Smooth muscle cell (in vitro differentiated cells): ENCODE data around the gene SVBP. TPM values are rescaled to one million over a fixed set of nuclear protein-coding genes. Genes with fewer than 3 reads are reported as not detected.

Experiments used
- DNase-seq: peaks from one replicate; lab custom pipeline; 2025; ENCODE audit not compliant: unreplicated experiment; lab: John Stamatoyannopoulos, UW
- H2AFZ ChIP-seq: fragments of 200-600 bp; sonication (generic); 2 replicates; pipeline ENCODE4 v1.6.0; 2016; ENCODE audit warnings: antibody characterized with exemption, low read depth, mild to moderate bottlenecking
- H3F3A ChIP-seq: fragments of 200-600 bp; sonication (generic); 2 replicates; pipeline ENCODE4 v1.6.0; 2017; ENCODE audit warnings: antibody characterized with exemption, low read depth
- H3K27ac ChIP-seq: fragments of 200-600 bp; sonication (generic); 2 replicates; pipeline ENCODE4 v1.5.1; 2016; ENCODE audit warnings: low read depth, mild to moderate bottlenecking
- H3K27me3 ChIP-seq: fragments of 200-600 bp; sonication (generic); 2 replicates; pipeline ENCODE4 v1.6.1; 2016; ENCODE audit warnings: low read depth, mild to moderate bottlenecking
- H3K36me3 ChIP-seq: fragments of 200-600 bp; sonication (generic); 2 replicates; pipeline ENCODE4 v1.5.1; 2016; ENCODE audit warnings: low read depth
- H3K4me1 ChIP-seq: fragments of 200-600 bp; sonication (generic); 2 replicates; pipeline ENCODE4 v1.5.1; 2016; ENCODE audit warnings: low read depth
- H3K4me2 ChIP-seq: fragments of 200-600 bp; sonication (generic); 2 replicates; pipeline ENCODE4 v1.6.0; 2016; ENCODE audit warnings: mild to moderate bottlenecking
- H3K4me3 ChIP-seq: fragments of 200-600 bp; sonication (generic); 2 replicates; pipeline ENCODE4 v1.5.1; 2016; ENCODE audit warnings: mild to moderate bottlenecking
- H3K79me2 ChIP-seq: fragments of 200-600 bp; sonication (generic); 2 replicates; pipeline ENCODE4 v1.6.0; 2016; ENCODE audit warnings: low read depth, mild to moderate bottlenecking
- H3K9ac ChIP-seq: fragments of 200-600 bp; sonication (generic); 2 replicates; pipeline ENCODE4 v1.6.0; 2016; ENCODE audit warnings: low read depth
- H3K9me3 ChIP-seq: fragments of 200-600 bp; sonication (generic); replicated peaks from 2 replicates; pipeline ENCODE4 v1.5.1; 2016; ENCODE audit warnings: low read depth
- H4K20me1 ChIP-seq: fragments of 200-600 bp; sonication (generic); 2 replicates; pipeline ENCODE4 v1.6.0; 2016; ENCODE audit warnings: low read depth
- CTCF ChIP-seq: fragments of 200-600 bp; sonication (generic); IDR thresholded peaks from 2 replicates; pipeline ENCODE4 v1.5.1; 2017; ENCODE audit warnings: borderline replicate concordance, mild to moderate bottlenecking, antibody characterized with exemption; ENCODE audit not compliant: insufficient read depth, poor library complexity, severe bottlenecking
- WGBS: methylation state at CpG from one replicate; pipeline ENCODE4 v1.1.7; 2016; ENCODE audit warnings: low lambda C conversion rate; 5-methylcytosine and 5-hydroxymethylcytosine counted together
- polyA plus RNA-seq: library from polyadenylated mRNA; unstranded; fragments of >200 nt; fragmentation: Nextera tagmentation; extraction: Ambion mirVana; gene quantifications from 2 replicates; pipeline ENCODE4 v1.2.1, GENCODE V29; 2016
- total RNA-seq: library from RNA; depleted of rRNA; stranded (reverse); fragments of >200 nt; gene quantifications from 2 replicates; pipeline ENCODE4 v1.2.3, GENCODE V29; 2014

SVBP gene
- total and polyA plus RNA-seq, 2 experiments from 2014 or later: 31.5 to 32.5 TPM

- no peaks in the 10 kb centered on the region for H3K27me3 ChIP-seq
- H3K79me2 ChIP-seq: no peaks in the 10 kb centered on the region
- no peaks in the 10 kb centered on the region for H3K9me3 ChIP-seq
- no peaks in the 10 kb centered on the region for H3K36me3 ChIP-seq
- TF ChIP-seq CTCF: no peak
- WGBS: 91% methylated on average over 18 of the region's 18 CpGs
- DNase-seq: no peak
- H4K20me1 ChIP-seq: no peaks in the 10 kb centered on the region
- no peak overlapping the region for H3K4me2 ChIP-seq
- no peak overlapping the region for H2AFZ ChIP-seq
- no peak overlapping the region for H3K4me3 ChIP-seq
- no peaks in the 10 kb centered on the region for H3F3A ChIP-seq
- no peak overlapping the region for H3K9ac ChIP-seq
- H3K27ac ChIP-seq: no peak overlapping the region
- H3K4me1 ChIP-seq: no peaks in the 10 kb centered on the region
Observed at GRCh38 chr1:42784547-42784945, 32.7 kb downstream of the SVBP start.

GRCh38 chr1:42783092-42783491 lies 34.1 kb downstream of the SVBP start:
- no peak for DNase-seq
- no peaks in the 10 kb centered on the region for H3K9me3 ChIP-seq
- peaks cover 2% of the 10 kb centered on the region for H4K20me1 ChIP-seq
- H3F3A ChIP-seq: no peaks in the 10 kb centered on the region
- no peak overlapping the region for H3K9ac ChIP-seq
- H3K79me2 ChIP-seq: no peaks in the 10 kb centered on the region
- H3K27ac ChIP-seq: no peak overlapping the region
- H3K4me3 ChIP-seq: no peak overlapping the region
- H3K4me2 ChIP-seq: no peak overlapping the region
- no peak overlapping the region for H2AFZ ChIP-seq
- H3K27me3 ChIP-seq: no peaks in the 10 kb centered on the region
- TF ChIP-seq CTCF: no peak
- H3K4me1 ChIP-seq: no peaks in the 10 kb centered on the region
- WGBS: 96% methylated on average over 2 of the region's 2 CpGs
- no peaks in the 10 kb centered on the region for H3K36me3 ChIP-seq

GRCh38 chr1:42780176-42780575 lies 37.0 kb downstream of the SVBP start:
- Histone ChIP-seq H3K4me1 (no peaks in the 10 kb centered on the region), H3K79me2 (no peaks in the 10 kb centered on the region), H3K36me3 (no peaks in the 10 kb centered on the region), H4K20me1 (peaks cover 7% of the 10 kb centered on the region), H3K9ac (no peak overlapping the region), H3K27me3 (no peaks in the 10 kb centered on the region), H2AFZ (no peak overlapping the region), H3K27ac (no peak overlapping the region), H3K9me3 (no peaks in the 10 kb centered on the region), H3F3A (no peaks in the 10 kb centered on the region), H3K4me2 (no peak overlapping the region), H3K4me3 (no peak overlapping the region)
- TF ChIP-seq CTCF: no peak
- 94% methylated on average over 1 of the region's 1 CpG for WGBS
- DNase-seq: no peak

- Histone ChIP-seq H4K20me1 (peaks cover 9% of the 10 kb centered on the region), H3K79me2 (no peaks in the 10 kb centered on the region), H3K4me2 (no peak overlapping the region), H3K4me3 (no peak overlapping the region), H3F3A (no peaks in the 10 kb centered on the region), H3K9ac (no peak overlapping the region), H3K36me3 (no peaks in the 10 kb centered on the region), H3K27me3 (no peaks in the 10 kb centered on the region), H3K27ac (no peak overlapping the region), H2AFZ (no peak overlapping the region), H3K4me1 (no peaks in the 10 kb centered on the region), H3K9me3 (no peaks in the 10 kb centered on the region)
- DNase-seq: no peak
- WGBS: 68% methylated on average over 2 of the region's 2 CpGs
- TF ChIP-seq CTCF: no peak
Observed at GRCh38 chr1:42779725-42780124, 37.5 kb downstream of the SVBP start.
